ENCODE data around the gene FIP1L1. TPM values are rescaled to one million over a fixed set of nuclear protein-coding genes. Genes with fewer than 3 reads are reported as not detected.

The FIP1L1 gene
- total RNA-seq, 4 donors from 2014 or later = 31.9 to 44.4 (median 39.6) TPM

- intact Hi-C loops (cut with DNase I) = loop anchor here (10.0 kb wide), 1 partner anchor 742 kb away; the partner anchor contains the start of gene PDGFRA
- H3K27ac ChIP-seq (replicated peaks in 1 of 4) = no peak overlapping the region
- no peak overlapping the region for H3K4me3 ChIP-seq
- H3K36me3 ChIP-seq = peaks cover 0 to 10% (median 0%) of the 10 kb centered on the region in 4 donors
- TF ChIP-seq POLR2A (IDR thresholded peaks at IDR 0.05; ENCODE audit: low read depth) = no peak
- no peak for TF ChIP-seq CTCF (IDR thresholded peaks at IDR 0.05)
- TF ChIP-seq POLR2AphosphoS5 (IDR thresholded peaks at IDR 0.05) = no peak
- no peak for TF ChIP-seq EP300 (IDR thresholded peaks at IDR 0.05)
- DNase-seq (ENCODE audit: extremely low spot score) = no peak
- no peaks in the 10 kb centered on the region for H3K9me3 ChIP-seq
- H3K27me3 ChIP-seq = no peaks in the 10 kb centered on the region
- 80% methylated on average over 1 of the region's 1 CpG for WGBS
- H3K4me1 ChIP-seq = peaks cover 0 to 5% (median 0%) of the 10 kb centered on the region in 4 donors
These were observed 105.8 kb downstream of the FIP1L1 start for GRCh38 chr4:53483250-53483649.

GRCh38 chr4:53484911-53485657 is 107.6 kb downstream of the FIP1L1 start:
- WGBS = 65% methylated on average over 5 of the region's 5 CpGs
- peak overlapping the region in 2 of 4 donors; percentile 5 to 34 for H3K27ac ChIP-seq (replicated peaks in 1 of 4)
- H3K4me1 ChIP-seq = peaks cover 0 to 5% (median 0%) of the 10 kb centered on the region in 4 donors
- no peaks in the 10 kb centered on the region for H3K27me3 ChIP-seq
- no peak overlapping the region for H3K4me3 ChIP-seq
- H3K9me3 ChIP-seq = no peaks in the 10 kb centered on the region
- TF ChIP-seq POLR2AphosphoS5 (IDR thresholded peaks at IDR 0.05) (no peak), EP300 (IDR thresholded peaks at IDR 0.05) (no peak), POLR2A (IDR thresholded peaks at IDR 0.05; ENCODE audit: low read depth) (no peak)
- peaks cover 0 to 10% (median 0%) of the 10 kb centered on the region in 4 donors for H3K36me3 ChIP-seq
- intact Hi-C loops (cut with DNase I) = loop anchor here (10.0 kb wide), 1 partner anchor 740 kb away; the partner anchor contains the start of gene PDGFRA
- DNase-seq (ENCODE audit: extremely low spot score) = peak; percentile 45

GRCh38 chr4:53485658-53486040 is 108.2 kb downstream of the FIP1L1 start:
- 71% methylated on average over 1 of the region's 1 CpG for WGBS
- Histone ChIP-seq H3K36me3 (peaks cover 0 to 10% (median 0%) of the 10 kb centered on the region in 4 donors), H3K9me3 (no peaks in the 10 kb centered on the region), H3K4me1 (peaks cover 0 to 5% (median 0%) of the 10 kb centered on the region in 4 donors), H3K27me3 (no peaks in the 10 kb centered on the region), H3K4me3 (no peak overlapping the region), H3K27ac (replicated peaks in 1 of 4) (no peak overlapping the region)
- TF ChIP-seq CTCF (IDR thresholded peaks at IDR 0.05) (no peak), EP300 (IDR thresholded peaks at IDR 0.05) (no peak), POLR2AphosphoS5 (IDR thresholded peaks at IDR 0.05) (no peak), POLR2A (IDR thresholded peaks at IDR 0.05; ENCODE audit: low read depth) (no peak)
- intact Hi-C loops (cut with DNase I) = loop anchor here (10.0 kb wide), 1 partner anchor 739 kb away; the partner anchor contains the start of gene PDGFRA
- peak; percentile 55 for DNase-seq (ENCODE audit: extremely low spot score)

- no peaks in the 10 kb centered on the region for H3K27me3 ChIP-seq
- H3K27ac ChIP-seq (replicated peaks in 1 of 4) = no peak overlapping the region
- no peak for DNase-seq (ENCODE audit: extremely low spot score)
- no peaks in the 10 kb centered on the region for H3K36me3 ChIP-seq
- TF ChIP-seq POLR2A (IDR thresholded peaks at IDR 0.05; ENCODE audit: low read depth) (no peak), EP300 (IDR thresholded peaks at IDR 0.05) (no peak), CTCF (IDR thresholded peaks at IDR 0.05) (no peak), POLR2AphosphoS5 (IDR thresholded peaks at IDR 0.05) (no peak)
- peaks cover 0 to 5% (median 3%) of the 10 kb centered on the region in 4 donors for H3K4me1 ChIP-seq
- no peak overlapping the region for H3K4me3 ChIP-seq
- H3K9me3 ChIP-seq = no peaks in the 10 kb centered on the region
- intact Hi-C loops (cut with DNase I) = loop anchor here (10.0 kb wide), 1 partner anchor 737 kb away; the partner anchor contains the start of gene PDGFRA
These were observed 110.3 kb downstream of the FIP1L1 start for GRCh38 chr4:53487766-53488165.

GRCh38 chr4:53489279-53489889 is 111.9 kb downstream of the FIP1L1 start:
- TF ChIP-seq POLR2A (IDR thresholded peaks at IDR 0.05; ENCODE audit: low read depth) (no peak), CTCF (IDR thresholded peaks at IDR 0.05) (no peak), POLR2AphosphoS5 (IDR thresholded peaks at IDR 0.05) (no peak), EP300 (IDR thresholded peaks at IDR 0.05) (no peak)
- Histone ChIP-seq H3K36me3 (no peaks in the 10 kb centered on the region), H3K27ac (replicated peaks in 1 of 4) (no peak overlapping the region), H3K9me3 (no peaks in the 10 kb centered on the region), H3K27me3 (no peaks in the 10 kb centered on the region), H3K4me1 (peaks cover 0 to 5% (median 3%) of the 10 kb centered on the region in 4 donors), H3K4me3 (no peak overlapping the region)
- intact Hi-C loops (cut with DNase I) = loop anchor here (10.0 kb wide), 1 partner anchor 735 kb away; the partner anchor contains the start of gene PDGFRA
- no peak for DNase-seq (ENCODE audit: extremely low spot score)

All from esophagus muscularis mucosa (tissue), 4 donors.